ENCODE data around the gene CRTC1.

Gene CRTC1

GRCh38 chr19:18750295-18750970, 67.0 kb downstream of the CRTC1 start:
- no peak for DNase-seq

DNA sequence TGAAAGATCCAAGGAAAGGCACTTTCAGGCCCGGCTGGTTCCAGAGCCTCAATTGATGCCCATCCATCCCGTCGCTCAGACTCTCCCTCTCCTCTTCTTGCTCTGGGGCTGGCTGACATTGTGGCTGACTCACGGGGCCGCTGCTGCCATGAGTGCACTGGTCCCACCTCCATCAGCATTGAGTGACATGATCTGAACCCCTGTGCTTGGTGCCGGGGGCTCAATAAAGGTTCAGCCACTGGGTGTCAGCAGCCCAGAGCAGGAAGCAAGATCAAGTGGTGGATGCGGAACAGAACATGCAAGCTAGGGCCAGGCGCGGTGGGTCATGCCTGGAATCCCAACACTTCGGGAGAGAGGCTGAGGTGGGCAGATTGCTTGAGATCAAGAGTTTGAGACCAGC, 68.1 kb downstream of the CRTC1 start:
- DNase-seq: no peak

DNA sequence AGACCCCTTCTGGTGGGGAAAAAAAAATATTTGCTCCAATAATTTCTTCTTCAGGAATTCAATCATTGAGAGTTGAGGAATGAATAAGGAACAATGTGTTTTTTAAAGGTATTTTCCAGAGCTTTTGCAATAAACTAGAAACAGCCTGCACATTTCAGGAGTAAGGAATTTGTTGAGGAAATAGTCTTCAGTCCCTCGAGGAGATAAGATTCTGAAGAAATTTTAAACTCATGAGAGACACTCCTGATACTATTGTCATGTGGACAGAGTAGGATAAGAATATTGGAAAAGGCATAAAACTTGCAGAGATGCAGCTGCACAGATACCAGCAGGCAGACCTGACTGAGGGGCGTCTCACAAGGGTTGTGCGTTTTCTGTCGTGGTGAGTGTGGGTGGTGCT, 71.0 kb downstream of the CRTC1 start:
- DNase-seq: no peak

- DNase-seq: no peak
These were observed 73.4 kb downstream of the CRTC1 start for GRCh38 chr19:18756896-18757295.

DNA sequence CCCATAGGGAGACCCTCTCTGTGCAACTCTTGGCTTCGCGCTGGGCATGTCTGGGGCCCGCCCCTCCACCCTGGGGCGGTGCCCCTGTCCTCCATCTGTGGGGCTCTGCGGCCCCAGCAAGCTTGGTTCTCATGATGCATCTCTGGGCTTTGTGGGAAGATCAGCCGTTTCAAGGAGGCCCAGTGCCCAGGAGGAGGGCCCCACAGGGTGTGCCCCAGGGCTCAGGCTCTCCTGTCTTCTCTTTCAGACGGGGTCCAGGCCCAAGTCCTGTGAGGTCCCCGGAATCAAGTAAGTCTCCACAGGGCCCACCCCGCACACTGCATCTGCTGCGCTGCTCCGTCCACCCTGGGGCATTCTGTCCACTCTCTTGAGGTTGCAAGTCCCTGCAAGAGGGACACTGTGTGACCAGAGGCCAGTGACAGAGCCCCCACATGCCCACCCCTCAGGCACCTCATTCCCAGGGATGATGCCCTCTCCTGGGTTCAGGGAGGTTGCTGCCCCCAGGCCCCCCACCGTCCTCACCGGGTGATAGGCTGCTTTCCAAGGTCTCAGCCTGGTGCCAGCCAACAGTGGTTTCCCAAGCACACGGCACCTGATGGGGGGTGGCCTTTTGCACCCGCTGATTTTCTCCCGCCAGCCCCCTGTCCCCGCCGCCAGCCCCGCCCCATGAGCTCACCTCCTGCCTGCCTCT, 76.0 kb downstream of the CRTC1 start:
- DNase-seq: no peak

- DNase-seq: no peak
These were observed 76.5 kb downstream of the CRTC1 start for GRCh38 chr19:18759995-18760426.

GRCh38 chr19:18760440-18761383, 77.2 kb downstream of the CRTC1 start:
- DNase-seq: no peak

DNA sequence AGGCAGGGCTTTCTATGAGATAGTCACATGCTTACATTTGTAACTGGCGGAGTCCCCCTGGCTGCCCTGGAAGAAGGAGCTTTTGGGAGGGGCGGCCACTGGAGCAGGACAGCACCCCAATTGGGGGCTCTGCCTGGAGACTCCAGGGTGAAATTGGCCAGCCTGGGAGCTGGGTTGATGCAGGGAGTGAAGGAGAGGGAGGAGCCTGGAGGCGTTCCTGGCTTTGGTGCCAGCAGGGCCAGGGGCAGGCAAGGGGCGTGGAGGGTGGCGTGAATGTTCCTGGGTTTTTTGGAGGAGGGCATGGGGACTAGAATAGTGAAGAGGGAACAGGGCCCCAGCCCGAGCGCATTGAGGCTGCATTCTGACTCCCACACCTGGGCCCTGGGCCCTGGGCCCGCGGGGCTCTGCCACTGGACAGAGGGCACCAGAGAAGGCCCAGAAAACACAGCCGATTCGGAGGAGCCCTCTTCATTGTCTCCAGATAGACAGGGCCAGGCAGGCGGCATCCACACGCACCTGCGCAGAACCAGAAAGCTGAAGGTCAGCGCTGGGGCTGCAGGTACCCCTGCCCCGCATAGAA, 78.1 kb downstream of the CRTC1 start:
- DNase-seq: no peak

DNA sequence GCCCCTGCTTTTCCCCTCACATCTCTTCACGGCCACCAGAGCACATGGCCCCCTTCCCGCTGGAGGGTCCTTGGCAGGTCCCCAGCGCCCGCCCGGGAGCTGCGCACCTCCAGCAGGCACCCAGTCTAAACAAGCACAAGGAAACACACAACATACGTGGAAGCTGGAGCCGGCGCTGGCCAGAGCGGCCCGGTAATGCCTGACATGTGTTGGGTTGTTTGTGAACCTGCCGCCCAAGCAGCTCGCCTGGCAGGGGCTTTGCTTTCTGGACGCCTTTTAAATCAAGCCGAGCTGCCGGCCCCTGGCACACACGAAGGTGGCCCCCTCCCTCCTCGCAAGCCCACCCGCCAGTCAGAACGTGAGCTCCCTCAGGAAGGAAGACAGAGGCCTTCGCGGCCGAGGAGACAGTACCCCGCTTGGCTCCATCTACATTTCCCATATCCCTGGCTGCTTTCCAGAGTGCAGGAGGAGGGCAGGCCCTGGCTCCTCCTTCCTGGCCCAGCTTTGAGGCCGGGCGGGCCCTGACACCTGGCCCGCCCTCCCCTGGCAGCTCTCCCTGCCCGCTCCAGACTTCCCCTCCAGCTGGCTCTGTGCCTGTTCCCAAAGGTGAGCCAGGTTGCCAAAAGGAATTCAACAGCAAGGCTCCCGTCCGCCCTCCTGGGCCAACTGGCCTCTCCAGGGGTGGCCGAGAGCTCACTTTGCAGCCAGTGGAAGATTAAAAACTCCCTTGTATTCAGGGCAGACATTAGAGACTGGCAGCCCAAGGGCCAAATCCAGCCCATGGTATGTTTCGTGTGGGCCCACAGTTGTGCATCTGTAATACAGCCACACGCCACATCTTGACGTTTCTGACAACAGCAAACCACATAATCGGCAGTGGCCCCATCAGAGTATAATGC, 78.9 kb downstream of the CRTC1 start:
- DNase-seq: no peak

- no peak for DNase-seq
These were observed 80.5 kb downstream of the CRTC1 start for GRCh38 chr19:18763674-18764590.

GRCh38 chr19:18764591-18765051, 81.1 kb downstream of the CRTC1 start:
- no peak for DNase-seq

DNA sequence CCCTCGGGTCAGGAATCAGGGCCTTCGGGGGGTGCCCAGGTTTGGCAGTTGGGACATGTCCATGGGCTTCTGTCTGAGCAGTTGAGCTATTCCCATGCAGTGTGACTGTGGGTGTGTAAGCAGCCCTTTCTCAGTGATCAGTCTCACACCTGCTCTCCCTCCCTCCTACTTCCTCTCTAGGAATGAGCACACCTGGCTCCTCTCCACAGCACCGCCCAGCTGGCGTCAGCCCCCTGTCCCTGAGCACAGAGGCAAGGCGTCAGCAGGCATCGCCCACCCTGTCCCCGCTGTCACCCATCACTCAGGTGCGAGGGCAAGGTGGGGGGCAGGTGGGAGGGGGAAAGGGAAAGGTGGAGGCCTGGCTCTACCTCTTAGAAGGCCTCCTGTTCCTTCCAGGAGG, 81.7 kb downstream of the CRTC1 start:
- no peak for DNase-seq

GRCh38 chr19:18768046-18768771, 84.7 kb downstream of the CRTC1 start:
- no peak for DNase-seq

- no peak for DNase-seq
These were observed 85.8 kb downstream of the CRTC1 start for GRCh38 chr19:18768997-18769891.

DNA sequence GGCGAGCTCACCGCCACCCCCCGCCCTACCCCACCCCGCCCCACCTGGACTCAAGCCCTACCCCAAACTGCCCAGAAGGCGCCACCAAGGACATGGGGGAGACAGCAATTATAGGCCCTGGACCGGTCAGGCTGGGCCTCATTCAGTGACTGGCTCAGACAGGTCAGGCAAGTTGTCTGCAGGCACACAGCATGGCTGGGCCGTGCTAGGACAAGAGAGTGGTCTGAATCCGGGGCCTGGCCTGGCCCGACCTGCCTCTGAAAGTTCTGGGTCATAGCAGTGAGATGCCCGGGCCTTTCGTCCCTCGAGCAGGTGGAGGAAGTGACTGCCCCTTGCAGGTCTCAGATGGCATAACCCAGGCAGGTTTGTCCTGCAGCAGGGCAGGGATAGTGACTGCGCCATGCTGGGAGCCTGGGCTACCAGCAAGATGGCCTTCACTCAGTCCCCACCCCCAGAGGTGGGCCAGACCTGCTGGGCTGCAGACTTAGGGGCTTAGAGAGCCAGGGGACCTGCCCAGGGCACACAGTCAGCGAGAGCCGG, 86.6 kb downstream of the CRTC1 start:
- no peak for DNase-seq

DNA sequence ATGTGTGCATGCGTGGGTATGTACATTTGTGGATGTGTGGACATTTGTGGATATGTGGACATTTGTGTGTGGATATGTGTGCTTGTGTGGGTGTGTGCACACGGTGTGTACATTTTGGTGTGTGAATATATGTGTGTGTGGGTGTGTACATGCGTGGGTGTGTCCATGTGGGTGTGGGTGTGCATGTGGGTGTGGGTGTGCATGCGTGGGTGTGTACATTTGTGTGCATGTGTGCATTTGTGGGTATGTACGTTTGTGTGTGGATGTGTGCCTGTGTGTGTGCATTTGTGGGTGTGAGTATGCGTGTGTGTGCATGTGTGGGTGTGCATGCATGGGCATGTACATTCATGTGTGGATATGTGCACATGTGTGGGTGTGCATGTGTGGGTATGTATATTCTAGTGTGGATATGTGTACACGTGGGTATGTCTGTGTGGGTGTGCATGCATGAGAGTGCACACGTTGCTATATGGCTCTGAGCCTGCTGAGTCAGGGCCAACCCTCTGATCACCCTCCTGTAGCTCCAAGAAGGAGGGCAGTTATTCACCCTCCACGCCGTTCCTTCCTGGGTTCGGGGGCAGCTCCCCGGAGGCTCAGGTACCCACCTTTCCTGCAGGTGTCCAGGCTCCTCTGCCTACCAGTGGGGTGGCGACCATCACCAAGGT, 87.3 kb downstream of the CRTC1 start:
- no peak for DNase-seq

DNA sequence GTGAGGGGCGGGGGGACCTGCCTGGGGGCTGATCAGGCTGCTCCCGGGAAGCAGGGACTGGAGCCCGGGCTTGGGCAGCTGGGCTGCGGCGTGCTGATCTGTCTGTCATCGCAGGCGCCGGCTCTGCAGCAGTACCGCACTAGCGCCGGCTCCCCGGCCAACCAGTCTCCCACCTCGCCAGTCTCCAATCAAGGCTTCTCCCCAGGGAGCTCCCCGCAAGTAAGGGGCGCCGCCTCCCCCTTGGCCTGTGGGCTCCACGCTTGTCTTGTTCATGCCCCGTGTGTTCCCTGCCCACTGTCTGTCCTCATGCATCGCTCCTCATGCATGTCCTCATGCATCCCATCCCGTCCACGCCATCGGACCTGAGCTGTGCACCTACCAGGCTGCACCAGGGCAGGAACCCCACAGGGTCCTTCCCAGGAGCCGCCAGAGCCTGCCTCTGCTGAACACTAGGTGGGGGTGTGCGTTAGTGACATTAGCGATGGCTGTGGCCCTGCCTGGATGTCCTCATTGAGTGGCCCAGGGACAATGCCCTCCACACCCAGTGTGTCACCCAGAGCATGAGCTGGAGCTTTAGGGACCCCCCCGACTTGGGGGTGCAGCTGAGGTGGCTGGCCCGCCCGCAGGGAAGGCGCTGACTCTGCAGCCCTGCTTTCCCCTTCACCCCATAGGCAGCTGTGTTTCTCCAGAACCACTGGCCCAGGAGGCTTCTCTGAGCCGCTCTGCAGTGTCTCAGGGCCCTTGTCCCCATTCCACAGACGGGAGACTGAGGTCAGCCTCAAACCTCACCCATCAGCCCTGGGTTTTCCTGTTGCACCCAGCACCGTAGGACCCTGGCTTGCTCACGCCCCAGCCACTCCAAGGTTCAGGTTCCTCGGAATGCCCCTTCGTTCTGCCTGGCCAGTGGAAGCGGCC, 88.1 kb downstream of the CRTC1 start:
- no peak for DNase-seq

Data from activated naive CD4-positive, alpha-beta T cell treated with Interleukin-2 at 50 U/mL for 16 hours (primary cell).